HS-5 (cell line): ENCODE data around the gene GPN2.
A peak's percentile ranks its signal among the peaks of the same experiment; 100 is the strongest.
"Not testable (repeated sequence)": the region's sequence is repeated elsewhere in the genome, so short reads cannot be mapped to it uniquely, and the experiment has no call there.

Experiments used
- DNase-seq: peaks from one replicate; pipeline ENCODE4 v3.0.0-alpha.2; 2012; ENCODE audit warnings: low read depth

GPN2 gene

DNA sequence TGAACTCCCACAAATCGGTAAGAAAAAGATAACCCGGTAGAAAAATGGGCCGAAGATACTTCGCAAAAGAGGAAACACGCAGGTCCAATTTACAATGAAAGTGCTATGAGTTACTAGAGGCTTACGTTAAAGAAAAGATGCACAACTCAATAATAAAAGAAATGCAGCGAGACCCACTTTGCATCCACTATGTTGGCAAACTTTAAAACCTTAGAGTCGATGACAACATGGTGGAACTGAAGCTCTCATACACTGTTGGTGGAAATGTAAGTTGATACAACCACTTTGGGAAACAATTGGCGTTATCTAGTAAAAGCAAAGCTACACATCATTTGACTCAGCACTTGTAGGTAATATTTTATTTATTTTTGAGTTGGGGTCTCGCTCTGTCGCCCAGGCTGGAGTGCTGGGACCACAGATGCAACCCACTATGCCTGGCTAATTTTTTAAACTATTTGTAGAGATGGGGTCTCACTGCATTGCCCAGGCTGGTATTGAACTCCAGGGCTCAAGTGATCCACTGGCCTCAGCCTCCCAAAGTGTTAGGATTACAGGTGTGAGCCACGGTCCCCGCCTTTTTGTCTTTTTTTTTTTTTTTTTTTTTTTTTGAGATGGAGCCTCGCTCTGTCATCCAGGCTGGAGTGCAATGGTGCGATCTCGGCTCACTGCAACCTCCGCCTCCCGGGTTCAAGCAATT, 10.9 kb upstream of the GPN2 start:
- no peak for DNase-seq

DNA sequence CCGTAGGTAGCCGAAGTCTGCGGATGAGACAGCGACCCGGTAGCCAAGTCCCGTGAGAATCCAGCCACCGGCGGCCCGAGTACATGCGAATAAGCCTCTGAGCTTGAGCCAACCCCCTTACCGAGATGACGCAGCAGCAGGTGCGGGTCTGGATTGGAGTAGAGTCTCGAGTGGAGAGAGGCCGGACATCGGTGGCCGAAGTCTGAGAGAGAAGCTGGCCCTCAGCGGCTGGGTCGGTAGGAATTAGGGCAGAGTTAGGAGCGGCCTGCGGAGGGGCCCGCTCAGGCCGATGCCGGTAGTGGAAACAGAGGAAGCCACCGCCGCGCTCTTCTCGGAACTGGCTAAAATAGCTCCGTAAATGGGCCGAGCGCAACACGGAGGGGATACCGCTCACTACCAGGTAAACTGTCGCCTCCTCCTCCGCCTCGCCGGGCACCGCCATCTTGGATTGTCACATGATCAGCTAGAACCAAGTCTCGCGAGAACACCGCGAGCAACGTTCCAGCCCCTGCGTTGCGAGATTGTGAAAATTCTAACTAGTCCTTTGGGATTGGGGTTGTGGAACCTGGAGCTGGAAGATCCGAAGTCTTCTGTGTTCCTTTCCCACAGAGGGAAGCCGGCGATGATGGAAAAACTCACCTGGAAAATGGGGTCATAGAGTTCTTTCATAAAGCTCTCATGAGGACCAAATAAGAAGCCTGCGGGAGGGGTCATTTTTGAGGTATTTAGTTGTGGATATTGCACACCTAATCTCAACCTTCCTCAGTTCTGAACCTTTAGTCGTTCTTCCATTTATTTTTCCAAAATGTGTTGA, 10.1 kb upstream of the GPN2 start, which contains the start of gene GPATCH3:
GPATCH3 (minus strand) TSS at position 467 of the 814 bp plus-strand sequence; CDS start at position 442, 25 bp downstream.
- peak; percentile 84 for DNase-seq

DNA sequence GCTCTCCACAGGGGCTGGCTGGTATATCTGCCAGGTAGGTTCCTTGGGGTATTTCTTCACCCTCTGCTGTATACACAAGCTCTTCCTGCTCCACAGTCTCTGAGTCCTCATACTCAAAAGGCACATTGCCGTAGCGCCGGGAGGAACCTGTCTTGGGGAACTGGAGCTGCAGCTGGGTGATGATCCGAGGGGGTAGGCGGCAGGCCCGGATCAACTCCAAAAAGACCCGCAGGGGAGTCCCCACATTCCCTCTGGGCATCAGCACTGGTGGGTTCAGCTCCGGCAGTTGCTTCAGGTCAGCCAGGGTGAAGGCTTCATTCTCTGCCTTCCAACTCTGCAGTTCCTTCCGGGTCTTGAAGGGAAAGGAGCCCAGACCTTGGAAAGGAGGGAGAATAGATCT, 7.3 kb upstream of the GPN2 start:
- no peak for DNase-seq

DNA sequence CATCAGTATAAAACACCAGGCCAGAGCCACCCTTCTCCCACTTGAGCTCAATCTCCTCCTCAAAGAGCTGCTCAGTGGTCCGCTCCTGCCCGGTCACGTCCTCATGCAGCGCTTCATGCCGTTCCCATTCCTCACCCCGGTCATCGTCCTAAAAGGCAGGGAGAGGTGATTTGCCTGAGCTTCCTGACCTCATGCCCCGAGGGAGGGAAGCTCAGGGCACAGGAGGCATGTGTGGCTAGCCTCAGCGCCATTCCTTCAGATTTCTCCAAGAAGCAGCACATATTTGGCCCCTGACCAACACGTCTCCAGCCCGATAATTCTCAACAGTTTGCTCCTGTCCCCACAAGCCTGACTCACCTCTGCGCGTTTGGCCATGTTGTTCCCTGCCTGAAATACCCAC, 4.2 kb upstream of the GPN2 start:
- no peak for DNase-seq

DNA sequence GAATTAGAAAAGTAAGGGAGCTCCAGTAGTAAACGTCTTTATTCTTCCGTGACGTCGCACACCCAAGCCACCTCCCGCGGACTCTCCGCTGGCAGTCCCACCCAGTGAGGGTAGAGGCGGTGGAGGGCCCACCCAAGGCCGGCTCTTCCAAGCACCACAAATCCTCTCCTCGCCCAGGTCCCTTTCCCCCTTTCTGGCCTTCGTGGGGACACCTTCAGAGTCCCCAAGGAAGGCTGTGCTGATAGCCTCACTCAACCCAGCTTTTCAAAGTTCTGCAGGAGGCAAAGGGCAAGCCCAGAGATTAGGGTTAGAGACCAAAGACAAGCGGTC, 349 bp upstream of the GPN2 start:
- DNase-seq: no peak

DNA sequence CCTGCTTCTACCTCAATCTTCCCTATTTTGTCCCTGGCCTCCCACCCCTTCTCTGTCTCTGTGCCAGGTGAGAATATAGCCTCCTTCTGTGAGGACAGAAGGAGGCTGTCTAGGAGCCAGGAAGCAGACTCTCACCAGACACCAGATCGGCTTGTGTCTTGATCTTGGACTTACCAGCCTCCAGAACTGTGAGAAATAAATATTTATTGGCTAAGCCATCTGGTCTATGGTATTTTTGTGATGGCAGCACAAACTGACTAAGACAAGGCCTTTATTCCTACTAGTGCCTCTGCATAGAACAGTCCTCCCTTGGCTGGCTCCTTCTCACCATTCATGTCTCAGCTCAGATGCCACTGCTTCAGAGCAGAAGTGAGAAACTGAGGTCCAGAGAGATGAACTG, 1.9 kb downstream of the GPN2 start:
- DNase-seq: no peak

DNA sequence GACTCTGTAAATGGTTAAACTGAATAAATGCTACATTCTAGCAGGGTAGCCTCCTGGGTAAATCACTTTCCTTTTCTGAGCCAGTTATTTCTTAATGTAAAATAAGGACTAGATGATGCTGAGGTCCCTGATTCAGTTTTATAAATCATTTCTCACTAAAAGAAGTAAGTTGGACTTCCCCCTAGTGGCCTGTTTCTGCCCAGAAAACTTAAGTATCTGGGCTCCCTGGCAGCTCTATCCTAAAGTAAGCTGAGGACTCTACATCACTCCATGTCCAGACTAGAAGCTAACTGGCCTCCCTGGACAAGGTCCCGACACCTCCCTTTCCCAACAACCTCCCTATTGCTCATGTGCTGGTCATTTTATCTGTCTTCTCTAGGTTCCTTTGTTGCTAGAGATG, 3.0 kb downstream of the GPN2 start:
- no peak for DNase-seq

DNA sequence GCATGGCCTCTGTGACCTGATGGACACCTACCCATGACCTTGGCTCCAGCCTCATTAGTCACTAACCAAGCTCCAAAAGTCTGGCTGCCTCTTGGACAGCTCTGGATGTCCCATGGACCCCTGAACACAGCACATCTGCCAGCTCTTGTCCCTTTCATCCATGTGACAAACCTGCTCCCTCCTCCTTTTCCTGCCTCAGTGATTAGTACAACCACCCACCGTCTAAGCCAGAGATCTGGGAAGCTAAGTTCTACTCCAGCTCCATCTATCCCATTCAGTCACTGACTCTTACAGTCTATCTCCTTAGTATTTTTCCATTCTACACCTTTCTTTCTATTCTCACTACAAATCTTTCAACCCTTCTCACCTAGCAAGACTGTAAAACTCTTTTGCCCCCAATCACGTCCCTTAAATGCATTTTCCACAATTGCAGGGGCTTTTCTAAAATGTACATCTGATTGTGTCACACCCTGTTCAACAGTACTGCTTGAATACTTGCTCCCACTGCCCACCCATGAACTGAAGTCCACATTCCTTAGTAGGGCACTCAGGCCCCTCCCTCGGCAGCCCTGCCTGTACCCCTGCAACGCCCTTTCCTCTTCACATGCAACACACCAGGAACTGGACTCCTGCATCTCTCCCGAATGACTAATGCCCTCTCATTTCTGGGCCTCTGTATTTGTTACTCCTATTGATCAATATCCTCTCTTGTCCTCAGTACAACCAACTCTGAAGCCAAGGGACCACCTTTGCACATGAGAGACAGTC, 7.2 kb downstream of the GPN2 start:
- no peak for DNase-seq

DNA sequence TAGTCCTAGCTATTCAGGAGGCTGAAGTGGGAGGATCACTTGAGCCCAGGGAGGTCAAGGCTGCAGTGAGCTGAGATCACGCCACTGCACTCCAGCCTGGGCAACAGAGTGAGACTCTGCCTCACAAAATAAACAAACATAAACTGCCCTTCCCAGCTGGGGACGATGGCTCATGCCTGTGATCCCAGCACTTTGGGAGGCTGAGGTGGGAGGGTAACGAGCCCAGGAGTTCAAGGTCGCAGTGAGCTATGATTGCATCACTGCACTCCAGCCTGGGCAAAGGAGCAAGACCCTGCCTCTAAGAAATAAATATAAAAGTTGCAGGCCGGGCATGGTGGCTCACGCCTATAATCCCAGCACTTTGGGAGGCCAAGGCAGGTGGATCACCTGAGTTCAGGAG, 8.5 kb downstream of the GPN2 start:
- not testable (repeated sequence) for DNase-seq

DNA sequence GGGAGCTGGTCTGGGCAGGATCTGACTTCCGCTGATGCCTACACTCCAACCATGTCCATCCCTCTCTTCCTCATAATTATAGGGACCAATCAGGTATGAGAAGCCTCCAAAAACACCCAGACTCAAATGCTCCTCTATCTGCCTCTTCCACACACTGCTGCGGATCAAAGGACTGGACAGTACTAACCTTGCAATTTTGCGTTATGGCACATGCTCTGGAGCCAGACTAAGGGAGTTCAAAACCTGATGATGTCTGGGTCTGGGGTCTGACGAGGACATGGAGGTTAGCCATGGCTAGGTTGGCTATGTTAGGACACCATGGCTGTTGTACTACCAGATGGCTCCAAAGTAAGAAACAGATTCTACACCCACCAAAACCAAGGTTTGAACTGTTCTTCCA, 10.3 kb downstream of the GPN2 start:
- DNase-seq: no peak

DNA sequence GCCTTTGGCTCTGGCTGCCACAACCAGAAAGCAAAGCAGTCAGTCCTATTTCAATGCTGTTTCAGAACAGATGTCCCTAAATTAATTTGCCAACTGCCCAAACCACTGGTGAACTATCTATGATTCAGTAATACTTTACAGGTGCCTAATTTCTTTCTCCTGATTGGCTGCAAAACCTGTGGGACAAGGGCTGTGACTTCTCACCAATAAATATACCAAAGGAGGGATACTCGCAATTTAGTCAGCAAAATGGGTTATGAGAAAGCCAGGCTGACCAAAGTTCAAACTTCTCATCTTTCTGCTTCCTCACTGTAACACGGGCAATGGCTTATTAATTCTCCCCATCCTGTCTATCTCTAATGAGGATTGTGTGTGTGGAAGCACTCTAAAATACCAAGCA, 12.8 kb downstream of the GPN2 start:
- DNase-seq: no peak

DNA sequence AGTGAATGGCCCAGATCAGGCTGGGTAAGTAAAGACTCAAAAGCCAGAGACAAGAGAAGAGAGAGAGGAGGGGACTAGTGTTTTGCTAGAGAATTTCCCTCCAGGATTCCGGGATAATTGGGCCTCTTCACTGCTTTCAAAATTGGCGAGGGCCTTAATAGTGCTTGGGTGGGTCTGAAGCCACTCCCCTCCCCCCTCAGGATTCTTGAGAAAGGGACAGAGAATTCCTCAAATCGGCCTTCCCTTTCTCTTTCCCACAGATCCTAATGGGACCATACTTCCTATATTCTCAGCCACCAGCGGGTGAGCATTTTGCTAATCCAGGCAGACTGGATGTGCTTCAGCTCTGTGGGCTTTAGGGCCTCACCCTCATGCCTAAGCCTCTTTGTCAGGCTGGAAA, 15.2 kb downstream of the GPN2 start:
- DNase-seq: no peak

DNA sequence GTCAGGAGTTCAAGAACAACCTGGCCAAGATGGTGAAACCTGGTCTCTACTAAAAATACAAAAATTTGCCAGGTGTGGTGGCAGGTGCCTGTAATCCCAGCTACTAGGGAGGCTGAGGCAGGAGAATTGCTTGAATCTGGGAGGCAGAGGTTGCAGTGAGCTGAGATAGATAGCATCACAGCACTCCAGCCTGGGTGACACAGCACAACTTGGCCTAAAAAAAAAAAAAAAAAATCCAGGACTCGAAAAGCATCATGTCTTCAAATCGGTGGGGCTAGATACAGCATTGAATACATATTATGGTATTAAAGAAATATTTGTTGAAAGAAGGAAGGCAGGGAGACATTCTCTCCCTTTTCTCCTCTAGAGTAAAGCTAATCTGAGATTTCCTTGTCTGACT, 17.0 kb downstream of the GPN2 start:
- not testable (repeated sequence) for DNase-seq

DNA sequence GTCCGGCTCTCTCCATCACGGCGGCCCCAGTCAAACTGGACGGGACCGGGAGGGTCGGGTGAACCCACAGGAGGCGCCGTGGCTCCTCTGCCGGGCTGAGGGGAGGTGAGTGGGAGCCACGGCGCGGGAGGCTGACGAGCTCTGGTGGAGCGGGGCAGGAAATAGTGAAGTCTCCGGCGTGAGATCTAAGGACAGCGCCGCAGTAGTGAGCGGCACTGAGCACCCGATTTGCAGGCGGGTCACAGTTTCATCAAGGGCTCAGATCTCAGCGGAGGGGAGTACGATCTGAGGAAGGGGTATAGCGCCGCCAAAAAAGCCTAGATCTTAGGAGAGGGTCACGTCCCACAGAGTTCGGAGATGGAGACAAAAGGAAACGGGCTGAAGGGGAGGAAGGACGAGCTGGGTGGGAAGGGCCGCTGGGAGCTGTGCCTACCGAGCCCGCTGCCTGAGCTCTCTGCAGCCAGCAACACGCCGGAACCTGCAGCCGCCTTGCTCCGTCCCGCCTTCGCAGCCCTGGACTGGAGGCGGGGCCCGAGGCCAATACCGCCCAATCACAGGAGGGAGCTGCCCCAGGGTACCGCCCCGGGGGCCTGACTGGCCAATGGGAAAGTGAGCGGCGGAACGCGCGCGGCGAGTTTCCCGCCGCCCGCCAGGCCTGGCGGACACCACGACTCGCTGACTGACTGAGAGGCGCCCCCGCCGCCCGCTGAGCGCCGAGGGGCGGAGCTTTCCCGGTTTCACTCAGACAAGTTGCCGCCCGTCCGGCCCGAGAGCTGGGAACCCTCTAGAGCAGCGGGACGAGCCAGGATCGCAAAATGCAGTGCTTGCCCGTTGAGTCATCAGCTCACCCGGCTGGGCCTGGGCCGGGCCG, 25.2 kb downstream of the GPN2 start:
- peak; percentile 90 for DNase-seq

DNA sequence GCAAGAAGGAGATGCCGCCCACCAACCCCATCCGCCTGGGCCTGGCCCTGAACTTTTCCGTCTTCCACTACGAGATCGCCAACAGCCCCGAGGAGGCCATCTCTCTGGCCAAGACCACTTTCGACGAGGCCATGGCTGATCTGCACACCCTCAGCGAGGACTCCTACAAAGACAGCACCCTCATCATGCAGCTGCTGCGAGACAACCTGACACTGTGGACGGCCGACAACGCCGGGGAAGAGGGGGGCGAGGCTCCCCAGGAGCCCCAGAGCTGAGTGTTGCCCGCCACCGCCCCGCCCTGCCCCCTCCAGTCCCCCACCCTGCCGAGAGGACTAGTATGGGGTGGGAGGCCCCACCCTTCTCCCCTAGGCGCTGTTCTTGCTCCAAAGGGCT, 26.4 kb downstream of the GPN2 start:
- no peak for DNase-seq

DNA sequence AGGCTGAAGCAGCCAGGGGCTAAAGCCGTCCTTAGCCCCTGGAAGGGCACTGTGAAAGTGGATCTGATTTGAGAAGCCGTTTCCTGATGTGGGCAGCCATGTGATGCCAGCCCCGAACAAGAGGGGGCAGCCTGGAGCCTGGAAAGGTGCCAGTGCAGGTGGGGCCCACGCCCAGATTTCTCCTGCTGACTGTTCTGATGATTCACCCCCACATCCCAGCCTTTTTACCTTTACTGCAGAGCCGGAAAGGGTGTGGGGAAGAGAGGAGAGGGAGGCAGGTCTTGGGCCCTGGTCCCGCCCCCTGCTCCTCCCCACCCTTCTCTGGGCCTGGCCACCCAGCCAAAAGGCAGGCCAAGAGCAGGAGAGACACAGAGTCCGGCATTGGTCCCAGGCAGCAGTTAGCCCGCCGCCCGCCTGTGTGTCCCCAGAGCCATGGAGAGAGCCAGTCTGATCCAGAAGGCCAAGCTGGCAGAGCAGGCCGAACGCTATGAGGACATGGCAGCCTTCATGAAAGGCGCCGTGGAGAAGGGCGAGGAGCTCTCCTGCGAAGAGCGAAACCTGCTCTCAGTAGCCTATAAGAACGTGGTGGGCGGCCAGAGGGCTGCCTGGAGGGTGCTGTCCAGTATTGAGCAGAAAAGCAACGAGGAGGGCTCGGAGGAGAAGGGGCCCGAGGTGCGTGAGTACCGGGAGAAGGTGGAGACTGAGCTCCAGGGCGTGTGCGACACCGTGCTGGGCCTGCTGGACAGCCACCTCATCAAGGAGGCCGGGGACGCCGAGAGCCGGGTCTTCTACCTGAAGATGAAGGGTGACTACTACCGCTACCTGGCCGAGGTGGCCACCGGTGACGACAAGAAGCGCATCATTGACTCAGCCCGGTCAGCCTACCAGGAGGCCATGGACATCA, 27.1 kb downstream of the GPN2 start, which contains the start of gene SFN:
SFN (plus strand) TSS at position 369 of the 904 bp plus-strand sequence; CDS start at position 433, 64 bp downstream.
- no peak for DNase-seq

DNA sequence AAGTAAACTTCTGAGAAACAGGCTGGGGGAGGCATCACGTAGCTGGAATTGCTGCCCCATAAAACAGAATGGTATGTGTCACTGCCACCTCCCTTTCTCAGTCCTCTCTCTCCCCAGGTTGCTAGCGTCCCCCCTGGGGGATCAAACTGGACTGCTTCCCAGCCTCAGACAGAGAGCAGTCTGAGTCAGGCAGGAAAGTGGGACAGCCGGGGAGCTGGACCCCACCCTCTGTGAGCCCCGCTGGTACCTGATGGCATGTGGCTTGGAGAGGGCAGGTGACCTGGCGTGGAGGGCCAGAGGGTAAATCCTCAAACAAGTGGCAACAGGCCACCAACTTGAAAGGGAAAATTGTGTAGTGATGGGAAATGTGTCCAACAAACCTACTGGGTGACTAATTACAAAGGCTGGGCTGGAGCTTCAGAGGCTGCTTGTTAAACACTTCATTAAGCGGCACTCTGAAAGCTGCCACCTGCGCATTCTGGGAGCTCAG, 28.1 kb downstream of the GPN2 start:
- no peak for DNase-seq

DNA sequence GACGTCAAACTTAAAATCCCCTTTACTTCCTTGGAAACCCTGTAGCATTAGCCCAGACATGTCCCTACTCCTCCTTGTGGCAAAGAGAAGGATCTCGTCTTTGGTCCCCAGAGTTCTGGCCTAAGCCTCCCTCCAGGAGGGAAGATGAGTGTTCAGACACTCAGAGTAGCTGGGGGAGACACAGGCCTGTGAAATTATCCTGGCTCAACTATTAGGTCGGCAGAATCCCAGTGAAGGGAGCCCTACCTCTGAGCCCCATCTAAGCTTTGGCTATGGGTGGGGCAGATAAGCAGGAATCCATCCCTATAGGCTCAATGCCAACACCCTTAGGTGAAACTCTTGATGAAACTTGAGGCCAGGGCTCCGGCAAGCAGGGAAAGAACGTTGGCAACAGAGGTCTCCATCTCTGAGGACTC, 28.8 kb downstream of the GPN2 start:
- DNase-seq: no peak

DNA sequence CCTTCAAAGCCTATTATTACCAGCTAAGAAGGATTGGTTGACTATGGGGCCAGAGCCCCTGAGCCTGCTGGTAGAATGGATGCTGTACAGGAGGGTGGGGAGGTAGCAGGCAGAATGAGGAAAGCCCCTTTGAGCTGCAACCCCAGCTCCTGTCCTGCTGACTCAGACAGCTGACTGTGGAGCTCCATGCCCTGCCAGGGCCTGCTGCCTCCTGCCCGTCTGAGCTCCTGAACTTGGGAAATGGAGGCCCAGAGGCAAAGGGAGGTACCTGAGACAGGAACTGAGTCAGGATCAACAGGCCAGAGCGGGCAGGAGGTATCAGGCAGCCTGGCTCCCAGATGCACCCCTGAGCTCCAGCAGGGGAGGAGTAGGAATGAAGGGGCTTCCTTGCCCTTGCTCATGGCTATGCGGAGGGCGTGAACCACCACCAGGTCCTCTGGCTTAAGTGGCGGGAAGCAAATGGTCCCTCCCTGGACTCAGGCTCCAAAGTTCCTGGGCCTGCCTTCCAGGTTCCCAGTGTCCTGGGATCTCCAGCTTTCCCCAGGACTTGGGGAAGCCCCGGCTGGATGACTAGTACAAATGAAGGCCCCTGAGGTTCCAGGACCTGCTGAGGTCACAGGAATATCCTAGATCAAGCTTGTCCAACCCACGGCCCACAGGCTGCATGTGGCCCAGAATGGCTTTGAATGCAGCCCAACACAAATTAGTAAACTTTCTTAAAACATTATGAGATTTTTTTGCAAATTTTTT, 31.0 kb downstream of the GPN2 start:
- no peak for DNase-seq

DNA sequence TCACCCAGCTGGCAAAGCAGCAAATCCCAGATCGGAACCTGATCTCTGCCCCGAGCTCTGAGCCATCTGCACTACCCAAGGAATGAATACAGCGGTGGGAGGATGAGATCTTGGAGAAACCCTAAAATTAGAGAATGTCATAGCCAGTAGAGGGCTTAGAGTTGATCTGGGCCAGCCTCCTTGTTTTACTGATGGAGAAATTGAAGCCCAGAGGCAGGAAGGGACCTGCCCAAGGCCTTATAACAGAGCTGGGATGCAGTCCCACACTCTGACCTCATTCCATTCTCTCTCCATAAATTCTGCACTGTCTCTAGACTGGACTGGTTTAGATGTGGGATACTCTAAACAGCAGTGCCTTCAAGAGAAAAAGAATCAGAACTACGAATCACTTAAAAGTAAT, 31.9 kb downstream of the GPN2 start:
- DNase-seq: no peak
